ENCODE results near the gene ABAT.
"Not testable (repeated sequence)": the region's sequence is repeated elsewhere in the genome, so short reads cannot be mapped to it uniquely, and the experiment has no call there.

ABAT gene

GRCh38 chr16:8774208-8774607 lies 99.8 kb downstream of the ABAT start:
- no peak for DNase-seq (ENCODE audit: extremely low read depth in 1 of 2, low read depth in 1 of 2)

GRCh38 chr16:8775359-8775758 lies 100.9 kb downstream of the ABAT start:
- DNase-seq (ENCODE audit: extremely low read depth in 1 of 2, low read depth in 1 of 2) = no peak

GRCh38 chr16:8776129-8776584 lies 101.7 kb downstream of the ABAT start:
- DNase-seq (ENCODE audit: extremely low read depth in 1 of 2, low read depth in 1 of 2) = no peak

- DNase-seq (ENCODE audit: extremely low read depth in 1 of 2, low read depth in 1 of 2) = no peak
Observed at GRCh38 chr16:8777217-8777616, 102.8 kb downstream of the ABAT start.

- no peak for DNase-seq (ENCODE audit: extremely low read depth in 1 of 2, low read depth in 1 of 2)
Observed at GRCh38 chr16:8781797-8782196, 107.4 kb downstream of the ABAT start.

DNA sequence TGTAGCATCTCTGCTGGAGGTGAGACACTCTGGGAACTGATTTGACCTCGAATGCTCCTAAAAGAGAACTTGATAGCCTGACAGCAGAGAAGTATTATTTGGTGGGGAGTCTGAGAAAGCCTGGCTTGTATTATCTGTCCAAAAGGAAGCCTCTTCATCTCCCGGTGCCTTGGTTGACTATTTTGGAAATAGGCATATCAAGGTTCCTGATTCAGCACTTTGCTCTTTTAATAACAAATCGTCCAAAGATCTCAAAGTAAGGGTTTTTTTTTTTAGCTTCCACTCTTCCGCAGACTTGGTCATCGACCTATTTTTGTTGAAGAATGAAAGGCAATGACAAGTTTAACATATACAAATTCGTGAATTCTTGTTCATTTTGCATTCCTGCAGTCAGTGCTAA lies 108.3 kb downstream of the ABAT start:
- no peak for DNase-seq (ENCODE audit: extremely low read depth in 1 of 2, low read depth in 1 of 2)

GRCh38 chr16:8785408-8785807 lies 111.0 kb downstream of the ABAT start:
- no peak for DNase-seq (ENCODE audit: extremely low read depth in 1 of 2, low read depth in 1 of 2)

DNA sequence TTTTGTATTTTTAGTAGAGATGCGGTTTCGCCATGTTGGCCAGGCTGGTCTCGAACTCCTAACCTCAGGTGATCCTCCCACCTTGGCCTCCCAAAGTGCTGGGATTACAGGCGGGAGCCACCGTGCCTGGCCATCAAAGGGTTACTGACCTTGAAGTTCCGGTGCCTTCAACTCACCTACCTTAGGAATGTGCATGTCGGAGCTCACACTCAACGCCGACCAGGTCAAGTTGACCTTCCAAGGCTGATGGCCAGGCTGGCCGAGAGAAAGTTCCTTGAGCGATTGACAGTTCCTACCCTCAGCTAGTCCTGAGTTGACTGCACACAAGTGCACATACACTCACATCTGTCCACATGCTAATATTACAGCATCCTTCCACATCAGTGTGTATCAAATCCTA lies 111.9 kb downstream of the ABAT start:
- not testable (repeated sequence) for DNase-seq (ENCODE audit: extremely low read depth in 1 of 2, low read depth in 1 of 2)

DNA sequence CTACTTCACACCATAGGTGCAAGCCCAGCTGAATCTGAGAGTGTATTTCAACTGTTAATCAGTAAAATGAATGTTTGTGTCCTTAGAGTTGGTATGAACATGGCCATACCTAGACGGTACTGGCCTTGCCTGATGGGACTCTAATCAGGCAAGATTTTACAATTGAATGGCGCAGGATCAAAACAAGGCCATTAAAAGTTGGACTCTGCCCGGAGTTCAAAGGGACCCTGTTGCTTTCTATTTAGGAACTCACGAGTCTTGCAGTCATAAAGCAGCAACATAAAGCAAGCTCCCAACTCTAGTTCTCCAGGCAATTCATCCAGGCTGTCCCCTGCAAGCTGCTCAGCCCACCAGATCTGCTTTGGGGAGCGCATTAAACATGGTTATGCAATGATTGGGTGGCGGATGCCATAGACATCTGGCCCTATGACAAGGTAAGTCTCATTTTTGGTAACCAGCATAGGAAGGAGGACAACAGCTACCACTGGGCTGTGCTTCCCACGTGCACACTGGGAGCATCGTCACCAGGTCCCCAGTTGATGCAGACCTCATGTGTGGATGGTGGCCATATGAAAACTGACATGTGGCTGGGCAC lies 114.3 kb downstream of the ABAT start:
- DNase-seq (ENCODE audit: extremely low read depth in 1 of 2, low read depth in 1 of 2) = no peak

DNA sequence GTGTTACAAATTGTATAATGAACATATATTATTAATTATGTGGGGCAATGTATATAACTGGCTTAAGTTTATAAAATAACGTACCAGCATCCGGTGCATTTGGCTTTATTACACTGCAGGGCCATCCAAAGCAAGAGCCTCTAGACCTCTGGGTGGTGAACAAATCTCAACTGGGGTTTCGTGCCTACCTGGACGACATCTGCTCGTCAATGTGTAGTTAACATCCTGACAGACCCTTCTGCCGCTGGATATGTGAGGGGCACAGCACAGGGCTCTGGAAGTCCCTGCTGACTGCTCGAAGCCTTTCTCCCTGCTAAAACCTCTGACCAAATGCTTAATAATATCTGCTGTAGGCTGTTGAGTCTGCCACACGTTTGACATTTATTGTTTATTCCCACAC lies 120.7 kb downstream of the ABAT start:
- DNase-seq (ENCODE audit: extremely low read depth in 1 of 2, low read depth in 1 of 2) = no peak

- no peak for DNase-seq (ENCODE audit: extremely low read depth in 1 of 2, low read depth in 1 of 2)
Observed at GRCh38 chr16:8795818-8796217, 121.4 kb downstream of the ABAT start.

- no peak for DNase-seq (ENCODE audit: extremely low read depth in 1 of 2, low read depth in 1 of 2)
Observed at GRCh38 chr16:8796469-8797363, 122.3 kb downstream of the ABAT start.

GRCh38 chr16:8797364-8798173 lies 123.2 kb downstream of the ABAT start, which contains the start of the genes PMM2 and TMEM186:
Gene PMM2 (plus strand): TSS chr16:8797839. CDS start chr16:8797883, 44 bp downstream.
Gene TMEM186 (minus strand): TSS chr16:8797639. CDS start chr16:8797614, 25 bp downstream.
- DNase-seq (ENCODE audit: extremely low read depth in 1 of 2, low read depth in 1 of 2) = peak; percentile 90 to 95

DNA sequence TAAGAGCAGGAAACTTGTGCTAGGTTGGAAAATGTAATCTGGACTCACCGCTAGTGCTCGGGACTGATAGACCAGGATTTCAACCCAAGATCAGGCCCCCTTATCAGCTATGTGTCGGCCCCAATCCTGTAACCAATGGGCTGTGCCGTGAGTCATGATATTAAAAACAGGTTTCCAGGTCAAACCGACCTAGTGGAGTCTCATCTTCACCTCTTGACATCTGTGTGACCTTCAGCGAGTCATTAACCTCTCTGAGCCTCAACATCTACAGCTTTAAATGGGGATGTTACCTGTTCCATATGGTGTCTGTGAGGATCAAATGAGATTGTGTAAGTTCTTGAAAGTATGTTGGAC lies 123.7 kb downstream of the ABAT start:
- no peak for DNase-seq (ENCODE audit: extremely low read depth in 1 of 2, low read depth in 1 of 2)

- no peak for DNase-seq (ENCODE audit: extremely low read depth in 1 of 2, low read depth in 1 of 2)
Observed at GRCh38 chr16:8798535-8799157, 124.2 kb downstream of the ABAT start.

GRCh38 chr16:8801701-8802100 lies 127.3 kb downstream of the ABAT start:
- no peak for DNase-seq (ENCODE audit: extremely low read depth in 1 of 2, low read depth in 1 of 2)

GRCh38 chr16:8803733-8804132 lies 129.3 kb downstream of the ABAT start:
- DNase-seq (ENCODE audit: extremely low read depth in 1 of 2, low read depth in 1 of 2) = not testable (repeated sequence)

DNA sequence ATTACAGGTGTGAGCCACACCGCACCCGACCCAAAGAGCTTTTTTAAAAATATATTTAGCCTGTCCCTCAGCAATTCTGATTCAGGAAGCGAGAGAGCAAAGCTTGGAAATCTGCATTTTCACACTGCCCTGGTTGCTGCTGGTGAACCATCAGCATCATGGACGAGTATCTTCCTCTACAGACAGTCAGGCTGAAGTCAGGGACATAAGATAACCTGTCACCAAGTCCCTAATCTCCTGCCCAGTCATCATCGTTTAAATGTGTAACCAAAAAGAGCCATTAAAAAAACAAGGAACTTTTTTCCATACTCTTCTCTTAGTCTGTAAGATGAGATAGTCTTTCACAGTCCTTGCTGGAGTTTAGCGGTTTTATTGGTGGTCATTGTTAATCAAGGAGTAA lies 129.9 kb downstream of the ABAT start:
- DNase-seq (ENCODE audit: extremely low read depth in 1 of 2, low read depth in 1 of 2) = no peak

DNA sequence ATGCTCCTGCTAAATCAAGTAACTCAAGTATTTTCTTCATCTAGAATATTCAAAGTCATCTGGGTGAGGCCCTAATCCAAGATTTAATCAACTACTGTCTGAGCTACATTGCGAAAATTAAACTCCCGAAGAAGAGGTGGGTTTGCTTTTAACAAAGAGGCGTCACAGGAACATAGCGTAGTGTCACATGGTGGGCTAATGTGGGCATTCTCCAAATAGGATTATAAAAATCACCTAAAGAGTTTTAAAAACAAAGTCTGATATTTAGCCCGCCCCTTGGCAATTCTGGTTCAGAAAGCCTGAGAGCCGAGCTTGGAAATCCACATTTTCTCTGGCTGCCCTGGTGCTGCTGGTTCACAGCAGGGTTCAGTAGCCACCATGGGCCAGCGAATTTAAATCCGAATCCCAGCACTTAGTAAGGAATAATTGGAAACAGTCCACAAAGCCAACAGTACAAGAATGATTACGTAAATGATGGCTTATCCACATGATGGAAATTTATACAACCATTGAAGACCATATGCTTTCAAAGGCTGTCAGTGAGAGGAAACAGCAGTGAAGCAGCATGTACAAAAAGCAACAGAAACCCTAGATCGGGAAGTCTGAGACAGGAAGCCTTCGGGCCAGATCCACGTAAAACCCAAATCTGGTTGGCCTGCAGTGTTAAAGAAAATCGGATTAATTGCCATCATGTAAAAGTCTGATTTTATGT lies 132.0 kb downstream of the ABAT start:
- no peak for DNase-seq (ENCODE audit: extremely low read depth in 1 of 2, low read depth in 1 of 2)

- no peak for DNase-seq (ENCODE audit: extremely low read depth in 1 of 2, low read depth in 1 of 2)
Observed at GRCh38 chr16:8807189-8807588, 132.8 kb downstream of the ABAT start.

Measured in stimulated activated CD8-positive, alpha-beta memory T cell treated with anti-CD3 and anti-CD28 coated beads, Interleukin-7, amount 100 ng/mL, for 48 hours (primary cell).